ENCODE results near the gene VENTX. TPM values are rescaled to one million over a fixed set of nuclear protein-coding genes. Genes with fewer than 3 reads are reported as not detected.
A peak's percentile ranks its signal among the peaks of the same experiment; 100 is the strongest.

VENTX gene
- total and polyA plus RNA-seq, 7 donors, result 0.36 to 1.4 (median 0.83) TPM; not detected in 2

GRCh38 chr10:133276435-133277201, 39.0 kb downstream of the VENTX start, which contains the start of gene ADAM8:
ADAM8 (minus strand) TSS chr10:133276868; CDS start chr10:133276817, 51 bp downstream.
- Histone ChIP-seq H3K4me1 (peaks cover 0 to 15% (median 10%) of the 10 kb centered on the region in 4 donors), H3K27me3 (peaks cover 17 to 29% (median 17%) of the 10 kb centered on the region in 3 donors), H3K9me3 (no peaks in the 10 kb centered on the region), H3K27ac (no peak within 1 kb of the TSS), H3K4me3 (peak within 1 kb of the TSS in 3 of 4 donors; percentile 5 to 29 (median 5)), H3K36me3 (peaks cover 0 to 30% (median 15%) of the 10 kb centered on the region in 4 donors)
- DNase-seq, result no peak
- TF ChIP-seq POLR2AphosphoS5 (IDR thresholded peaks at IDR 0.05) (no peak), POLR2A (IDR thresholded peaks at IDR 0.05) (no peak), CTCF (IDR thresholded peaks at IDR 0.05) (no peak), EP300 (IDR thresholded peaks at IDR 0.05) (no peak)
- intact Hi-C loops (cut with DNase I), result no loop called here
- 6 to 7% methylated on average over 63 of the region's 63 CpGs for WGBS, 2 donors

GRCh38 chr10:133277277-133277992, 39.8 kb downstream of the VENTX start:
- no peak for DNase-seq
- Histone ChIP-seq H3K9me3 (no peaks in the 10 kb centered on the region), H3K4me3 (no peak overlapping the region), H3K36me3 (peaks cover under 1 to 38% (median 21%) of the 10 kb centered on the region in 4 donors), H3K27ac (no peak overlapping the region), H3K4me1 (peaks cover 0 to 15% (median 10%) of the 10 kb centered on the region in 4 donors), H3K27me3 (peaks cover 17 to 29% (median 17%) of the 10 kb centered on the region in 3 donors)
- TF ChIP-seq EP300 (IDR thresholded peaks at IDR 0.05) (no peak), CTCF (IDR thresholded peaks at IDR 0.05) (no peak), POLR2A (IDR thresholded peaks at IDR 0.05) (no peak), POLR2AphosphoS5 (IDR thresholded peaks at IDR 0.05) (no peak)
- 75 to 78% methylated on average over 25 of the region's 25 CpGs for WGBS, 2 donors
- intact Hi-C loops (cut with DNase I), result no loop called here

- intact Hi-C loops (cut with DNase I), result no loop called here
- TF ChIP-seq POLR2AphosphoS5 (IDR thresholded peaks at IDR 0.05) (no peak), CTCF (IDR thresholded peaks at IDR 0.05) (no peak), POLR2A (IDR thresholded peaks at IDR 0.05) (no peak), EP300 (IDR thresholded peaks at IDR 0.05) (no peak)
- peaks cover 0 to 15% (median 10%) of the 10 kb centered on the region in 4 donors for H3K4me1 ChIP-seq
- H3K36me3 ChIP-seq, result peaks cover 7 to 45% (median 27%) of the 10 kb centered on the region in 4 donors
- DNase-seq, result no peak
- H3K27ac ChIP-seq, result peak overlapping the region in 1 of 4 donors; percentile 42
- H3K9me3 ChIP-seq, result no peaks in the 10 kb centered on the region
- WGBS, 2 donors, result 62 to 75% methylated on average over 12 of the region's 12 CpGs
- no peak overlapping the region for H3K4me3 ChIP-seq
- peaks cover 17 to 29% (median 17%) of the 10 kb centered on the region in 3 donors for H3K27me3 ChIP-seq
Measured at GRCh38 chr10:133277993-133278576, 40.4 kb downstream of the VENTX start.

- WGBS, 2 donors, result 52 to 71% methylated on average over 19 of the region's 19 CpGs
- no peak for TF ChIP-seq POLR2AphosphoS5 (IDR thresholded peaks at IDR 0.05)
- H3K27ac ChIP-seq, result peak overlapping the region in 1 of 4 donors; percentile 42
- H3K27me3 ChIP-seq, result peaks cover 17 to 29% (median 17%) of the 10 kb centered on the region in 3 donors
- no peak overlapping the region for H3K4me3 ChIP-seq
- no peak for DNase-seq
- intact Hi-C loops (cut with DNase I), result no loop called here
- H3K4me1 ChIP-seq, result peaks cover 0 to 15% (median 10%) of the 10 kb centered on the region in 4 donors
- no peaks in the 10 kb centered on the region for H3K9me3 ChIP-seq
- H3K36me3 ChIP-seq, result peaks cover 11 to 51% (median 34%) of the 10 kb centered on the region in 4 donors
Measured at GRCh38 chr10:133278577-133279265, 41.1 kb downstream of the VENTX start.

Data from sigmoid colon (tissue), 7 donors.